GM19035 (cell line): ENCODE data around the gene GCFC2.

Source experiments
- ATAC-seq: cut with Tn5 transposase; IDR thresholded peaks from one replicate; pipeline ENCODE4 v1.9.1; 2021; ENCODE audit not compliant: unreplicated experiment

GCFC2 gene

GRCh38 chr2:75632091-75632701, 78.5 kb downstream of the GCFC2 start:
- no peak for ATAC-seq

- peak; percentile 80 for ATAC-seq
Observed at GRCh38 chr2:75627902-75628504, 82.7 kb downstream of the GCFC2 start.

GRCh38 chr2:75622929-75623328, 87.8 kb downstream of the GCFC2 start:
- ATAC-seq: no peak

GRCh38 chr2:75622500-75622899, 88.2 kb downstream of the GCFC2 start:
- ATAC-seq: no peak

GRCh38 chr2:75621228-75621627, 89.5 kb downstream of the GCFC2 start:
- no peak for ATAC-seq

- ATAC-seq: no peak
Observed at GRCh38 chr2:75619956-75620740, 90.6 kb downstream of the GCFC2 start.

- ATAC-seq: no peak
Observed at GRCh38 chr2:75616933-75617332, 93.8 kb downstream of the GCFC2 start.

- ATAC-seq: no peak
Observed at GRCh38 chr2:75616406-75616805, 94.3 kb downstream of the GCFC2 start.

- ATAC-seq: no peak
Observed at GRCh38 chr2:75614162-75614651, 96.5 kb downstream of the GCFC2 start.

- ATAC-seq: no peak
Observed at GRCh38 chr2:75612862-75613243, 97.9 kb downstream of the GCFC2 start.
